ENCODE data around the gene SNAP91.
"Not testable (repeated sequence)": the region's sequence is repeated elsewhere in the genome, so short reads cannot be mapped to it uniquely, and the experiment has no call there.

Gene SNAP91

DNA sequence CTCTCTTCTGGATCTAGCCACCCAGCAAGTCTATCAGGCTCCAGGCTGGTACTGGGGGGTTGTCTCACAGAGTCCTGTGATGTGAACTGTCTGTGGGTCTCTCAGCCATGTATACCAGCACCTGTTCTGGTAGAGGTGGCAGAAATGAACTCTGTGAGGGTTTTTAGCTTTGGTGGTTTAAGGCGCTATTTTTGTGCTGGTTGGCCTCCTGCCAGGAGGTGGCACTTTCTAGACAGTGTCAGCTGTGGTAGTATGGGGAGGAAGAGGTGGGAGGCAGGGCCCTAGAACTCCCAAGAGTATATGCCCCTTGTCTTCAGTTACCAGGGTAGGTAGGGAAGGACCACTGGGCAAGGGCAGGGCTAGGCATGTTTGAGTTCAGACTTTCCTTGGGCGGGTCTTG is 75.8 kb downstream of the SNAP91 start:
- DNase-seq (no peak), ATAC-seq (no peak)

DNA sequence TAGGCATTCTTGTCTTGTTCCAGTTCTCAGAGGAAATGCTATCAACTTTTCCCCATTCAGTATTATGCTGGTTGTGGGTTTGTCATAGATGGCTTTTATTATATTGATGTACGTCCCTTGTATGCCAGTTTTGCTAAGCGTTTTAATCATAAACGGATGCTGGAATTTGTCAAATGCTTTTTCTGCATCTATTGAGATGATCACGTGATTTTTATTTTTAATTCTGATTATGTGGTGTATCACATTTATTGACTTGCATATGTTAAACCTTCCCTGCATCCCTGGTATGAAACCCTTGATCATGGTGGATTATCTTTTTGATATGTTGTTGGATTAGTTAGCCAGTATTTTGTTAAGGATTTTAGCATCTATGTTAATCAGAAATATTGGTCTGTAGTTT is 79.0 kb downstream of the SNAP91 start:
- ATAC-seq = not testable (repeated sequence)

DNA sequence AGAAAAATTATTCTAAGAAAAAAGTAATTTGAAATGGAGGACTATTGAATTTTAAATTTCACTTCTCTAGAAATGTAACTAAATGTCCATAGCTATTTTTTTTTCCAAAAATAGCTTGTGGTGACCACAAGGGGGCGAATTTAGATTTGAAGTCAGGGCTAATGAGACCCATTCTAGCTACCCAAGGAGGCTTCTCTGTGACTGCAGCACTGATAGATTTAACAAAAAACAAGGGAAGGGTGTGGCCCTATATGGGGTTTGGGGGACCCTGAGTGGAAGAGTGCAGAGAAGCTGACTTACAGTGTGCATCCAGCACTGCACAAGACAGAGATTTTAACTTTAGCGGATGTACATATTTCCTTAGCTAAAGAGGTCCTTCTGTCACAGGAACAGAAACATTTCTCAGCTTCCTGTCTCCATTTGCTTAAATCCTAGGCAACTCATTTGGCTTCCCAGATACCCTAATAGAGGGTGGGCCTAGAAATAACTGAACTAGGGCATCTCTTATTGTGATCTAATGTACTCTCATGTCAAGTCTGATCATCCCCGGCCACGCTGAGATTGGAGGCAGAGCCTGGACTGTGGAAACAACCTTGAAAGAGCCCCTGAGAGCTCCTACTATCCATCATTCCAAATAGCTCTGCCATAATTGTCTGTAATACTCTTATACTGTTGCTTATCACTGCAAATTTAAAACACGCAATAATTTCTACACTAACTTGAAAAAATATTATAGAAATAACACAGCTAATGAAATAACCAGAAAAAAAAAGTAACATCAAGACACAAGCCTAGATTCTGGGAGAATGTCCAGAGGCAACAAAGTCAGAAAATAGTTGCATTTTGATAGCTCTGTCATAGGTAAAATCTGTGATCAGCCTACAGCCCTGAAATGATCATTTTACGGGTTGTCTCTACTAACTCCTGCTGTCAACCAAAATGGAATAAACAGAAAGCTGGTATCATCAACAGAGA is 93.6 kb downstream of the SNAP91 start:
- DNase-seq (no peak), ATAC-seq (no peak)

More for the DNA sequence above, 79.0 kb downstream of the SNAP91 start:
- not testable (repeated sequence) for DNase-seq

DNA sequence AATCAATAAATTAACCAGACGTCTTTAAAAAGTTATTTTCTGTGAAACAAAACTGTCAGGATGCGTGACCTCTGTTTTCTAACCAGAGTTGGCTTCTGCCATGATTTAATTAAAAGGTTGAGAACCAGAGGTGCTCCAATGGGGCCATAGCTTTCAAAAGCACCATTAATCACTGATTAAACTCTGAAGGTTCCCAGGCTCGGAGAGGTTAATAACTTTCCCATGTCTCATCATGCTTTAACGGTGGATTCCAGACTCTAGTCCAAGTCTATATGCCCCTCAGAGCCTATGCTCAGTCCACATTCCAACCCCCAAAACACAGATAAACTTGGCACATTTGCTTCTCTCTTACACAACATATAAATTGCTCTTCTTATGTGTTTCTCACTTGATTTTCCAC is 95.5 kb downstream of the SNAP91 start:
- ATAC-seq (no peak), DNase-seq (no peak)

DNA sequence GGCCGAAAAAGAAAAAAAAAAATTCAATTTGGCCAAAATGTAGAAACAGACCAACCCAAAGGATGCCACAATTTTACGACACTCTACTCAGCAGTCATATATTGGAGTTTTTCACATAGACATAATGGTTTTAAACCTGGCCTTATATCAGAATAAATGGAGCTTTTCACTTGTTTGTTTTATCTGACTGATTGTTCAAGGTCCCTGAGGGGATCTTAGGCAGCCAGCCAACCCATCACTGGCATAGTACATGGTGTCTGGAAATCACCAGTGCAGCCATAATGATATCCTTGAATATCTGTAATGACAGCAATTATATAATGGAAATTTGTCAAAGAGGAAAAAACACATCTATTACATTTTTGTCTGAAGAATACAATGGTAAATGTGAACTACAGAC is 99.7 kb downstream of the SNAP91 start:
- no peak for ATAC-seq
- no peak for DNase-seq

DNA sequence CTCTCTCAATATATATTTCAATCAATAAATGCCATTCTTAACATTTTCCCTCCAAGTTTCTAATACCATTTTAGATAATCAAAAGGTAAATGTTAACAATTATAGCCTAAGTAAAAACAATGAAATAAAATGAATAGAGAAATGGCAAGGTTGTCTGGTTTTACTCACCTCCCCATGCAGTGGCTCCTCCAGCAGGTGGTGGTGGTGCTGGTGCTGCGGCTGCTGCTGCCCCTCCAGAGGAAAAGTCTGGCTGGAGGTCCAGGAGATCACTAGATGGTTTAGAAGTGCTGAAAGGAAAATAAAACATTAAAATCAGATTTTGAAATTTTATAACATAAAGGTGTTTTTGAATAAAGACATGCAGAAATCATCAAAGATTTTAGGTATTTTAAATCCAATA is 103.4 kb downstream of the SNAP91 start:
- ATAC-seq (no peak), DNase-seq (no peak)

DNA sequence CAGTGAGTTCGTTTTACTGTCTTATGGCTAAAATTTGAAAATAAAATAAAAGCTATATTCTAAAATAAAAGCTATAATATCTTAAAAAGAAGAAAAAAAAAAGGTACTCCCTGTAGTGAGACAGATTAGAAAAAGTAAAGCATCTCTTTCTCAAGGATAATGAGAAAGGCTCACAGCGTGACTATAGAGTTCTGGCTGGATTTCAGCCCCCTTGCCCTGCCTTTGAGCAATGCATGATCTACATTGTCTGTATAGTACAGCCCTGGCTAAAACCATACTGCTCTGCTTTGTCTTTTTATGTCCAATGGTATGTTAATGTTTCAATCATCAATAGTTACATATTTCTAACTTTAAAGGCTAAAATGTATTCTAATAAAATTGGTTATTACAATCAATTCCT is 105.3 kb downstream of the SNAP91 start:
- DNase-seq (no peak), ATAC-seq (no peak)

DNA sequence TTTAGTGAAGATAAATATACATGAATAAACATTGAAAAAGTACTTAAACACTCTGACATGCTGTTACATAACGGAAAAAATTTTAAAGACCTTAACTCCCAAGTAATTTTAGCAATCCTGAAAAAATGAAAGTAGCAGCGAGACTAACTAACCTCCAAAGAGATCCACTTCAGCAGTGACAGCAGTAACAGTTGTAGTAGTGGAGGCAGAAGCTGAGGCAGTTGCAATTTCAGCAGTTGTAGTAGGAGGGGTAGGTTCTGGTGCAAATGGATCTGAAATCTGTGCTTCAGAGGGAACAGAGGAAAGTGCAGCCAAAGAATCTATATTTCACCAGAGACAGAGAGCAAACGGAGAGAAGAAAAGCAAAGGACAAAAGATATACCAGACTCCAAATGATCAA is 107.8 kb downstream of the SNAP91 start:
- ATAC-seq (no peak), DNase-seq (no peak)

DNA sequence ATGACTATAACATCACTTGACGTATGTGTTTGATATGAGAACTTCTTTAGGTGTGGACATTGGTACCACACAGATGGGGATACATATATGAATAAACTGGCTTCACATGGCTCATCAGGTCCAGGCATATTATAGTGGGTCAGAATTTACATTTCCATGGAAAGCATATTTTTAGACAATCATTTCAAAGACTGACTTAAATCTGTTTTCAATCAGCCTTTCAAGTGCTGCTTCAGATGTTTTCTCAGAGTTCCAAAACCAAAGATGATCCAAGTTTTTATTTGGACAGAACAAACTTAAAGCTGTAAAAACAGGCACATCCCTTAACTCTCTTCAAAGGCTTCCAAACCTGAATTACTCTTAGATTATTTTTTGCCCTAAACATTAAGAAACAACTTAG is 108.4 kb downstream of the SNAP91 start:
- DNase-seq (no peak), ATAC-seq (no peak)

DNA sequence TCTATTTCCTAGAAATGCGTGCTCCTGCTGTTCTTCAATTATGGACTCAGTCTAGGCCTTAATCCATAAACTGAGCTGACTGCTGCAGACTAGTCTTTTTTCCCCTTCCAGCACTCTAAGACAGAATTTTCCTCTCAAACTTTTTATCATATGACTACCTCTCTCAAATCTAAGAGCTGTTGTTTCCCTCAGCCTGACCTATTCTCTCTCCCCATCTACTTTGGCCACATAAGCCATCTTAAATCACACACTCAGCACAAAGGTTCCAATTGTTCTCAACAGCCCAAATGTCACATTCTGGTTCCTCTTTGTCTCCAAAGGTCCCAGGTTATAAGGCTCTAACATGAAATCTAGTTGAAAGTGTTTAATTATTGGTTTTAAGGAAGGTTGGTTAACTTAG is 111.4 kb downstream of the SNAP91 start:
- DNase-seq (no peak), ATAC-seq (no peak)

DNA sequence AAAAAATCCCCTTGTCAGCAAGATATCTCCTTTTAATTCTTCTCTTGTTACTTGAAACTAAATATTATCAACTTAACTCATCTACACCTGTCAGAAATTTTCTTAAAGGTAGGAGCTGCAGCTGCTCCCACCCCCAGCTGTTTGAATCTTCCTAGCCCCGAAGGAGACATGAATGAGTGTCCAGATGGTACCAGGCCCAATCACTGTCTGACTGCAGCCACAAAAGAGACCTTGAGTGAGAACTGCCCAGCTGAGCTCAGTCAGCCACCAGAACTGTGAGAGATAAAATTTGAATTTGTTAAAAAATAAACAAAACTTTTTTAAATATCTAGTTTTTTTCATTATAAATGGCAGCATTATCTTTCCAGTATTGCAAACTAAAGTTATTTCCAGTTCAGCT is 111.8 kb downstream of the SNAP91 start:
- DNase-seq = no peak
- ATAC-seq = no peak

DNA sequence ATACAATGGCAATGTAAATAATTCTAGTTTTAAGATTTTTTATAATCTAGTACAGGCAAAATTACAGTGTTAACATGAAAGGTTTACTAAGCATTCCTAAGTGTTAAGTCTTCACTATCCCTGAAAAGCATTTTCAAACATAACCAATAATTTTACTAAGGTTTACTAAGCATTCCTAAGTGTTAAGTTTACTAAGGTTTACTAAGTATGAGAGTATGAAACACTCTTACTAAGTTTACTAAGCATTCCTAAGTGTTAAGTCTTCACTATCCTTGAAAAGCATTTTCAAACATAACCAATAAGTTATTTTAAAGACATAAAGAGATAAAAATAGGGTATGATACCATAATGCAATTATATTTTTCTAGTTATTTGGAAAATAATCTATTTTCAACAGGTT is 114.0 kb downstream of the SNAP91 start:
- no peak for ATAC-seq
- no peak for DNase-seq

DNA sequence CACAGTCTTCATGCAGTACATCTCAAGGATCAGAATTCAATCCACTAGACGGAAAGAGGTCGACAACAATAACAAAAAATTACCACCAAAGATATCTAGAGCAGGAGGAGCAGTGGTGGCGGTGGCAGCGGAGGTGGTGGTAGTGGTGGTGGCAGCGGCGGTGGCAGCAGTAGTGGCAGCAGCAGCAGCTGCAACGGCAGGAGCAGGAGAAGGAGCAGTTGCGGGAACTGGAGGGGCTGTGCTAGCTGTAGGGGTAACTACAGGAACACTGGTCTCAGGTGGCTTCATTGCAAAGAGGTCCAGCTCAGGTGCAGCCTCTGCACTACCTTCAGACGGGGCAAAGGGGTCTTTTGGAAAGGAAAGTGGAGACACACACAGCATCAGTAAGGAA is 115.5 kb downstream of the SNAP91 start:
- ATAC-seq (no peak), DNase-seq (no peak)

DNA sequence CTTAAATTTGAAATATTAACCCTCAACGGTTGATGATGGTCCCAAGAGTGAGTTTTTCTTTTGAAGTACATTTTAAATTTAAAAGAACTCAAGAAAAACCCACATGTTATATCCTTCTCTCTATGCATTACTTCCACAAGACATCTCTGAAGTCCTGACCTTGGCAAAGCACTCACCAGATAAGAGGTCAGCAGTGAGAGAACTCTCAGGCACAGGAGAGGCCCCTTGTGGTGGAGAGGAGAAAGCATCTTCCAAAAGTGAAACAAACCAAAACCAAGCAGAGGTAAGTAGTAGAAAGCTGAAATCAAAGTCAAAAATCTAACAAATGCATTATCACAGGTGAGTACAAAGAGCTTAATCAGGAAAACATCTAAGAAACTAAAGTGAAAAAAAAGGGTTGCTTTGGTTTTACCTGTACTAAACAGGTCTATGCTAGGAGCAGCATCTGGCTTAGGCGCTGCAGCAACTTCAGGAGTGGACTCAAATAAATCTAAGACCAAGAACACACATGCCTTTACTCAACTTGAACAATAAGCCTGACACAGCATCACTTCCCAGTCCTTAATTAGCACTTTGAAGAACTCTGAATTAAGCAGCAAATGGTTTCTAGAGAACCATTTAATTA is 116.0 kb downstream of the SNAP91 start:
- DNase-seq = no peak

DNA sequence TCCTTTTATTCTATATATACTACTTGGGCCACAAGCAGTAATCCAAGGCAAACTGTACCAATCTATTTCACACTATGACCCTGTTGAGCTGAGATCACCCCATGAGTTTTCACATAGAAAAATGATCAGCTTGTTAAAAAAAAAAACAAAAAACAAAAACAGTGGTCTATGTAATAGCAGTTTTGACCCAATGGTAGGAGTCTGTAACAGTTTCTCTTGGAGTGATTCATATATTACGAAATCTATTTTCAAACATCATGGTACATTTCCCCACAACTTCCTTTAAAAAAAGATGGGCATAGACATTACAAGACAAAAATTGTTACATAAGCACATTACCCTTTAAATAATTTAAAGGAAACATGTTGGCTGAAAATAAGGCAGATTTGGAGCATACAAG is 118.5 kb downstream of the SNAP91 start:
- ATAC-seq = no peak
- no peak for DNase-seq

More for the DNA sequence above, 116.0 kb downstream of the SNAP91 start:
- ATAC-seq = no peak

DNA sequence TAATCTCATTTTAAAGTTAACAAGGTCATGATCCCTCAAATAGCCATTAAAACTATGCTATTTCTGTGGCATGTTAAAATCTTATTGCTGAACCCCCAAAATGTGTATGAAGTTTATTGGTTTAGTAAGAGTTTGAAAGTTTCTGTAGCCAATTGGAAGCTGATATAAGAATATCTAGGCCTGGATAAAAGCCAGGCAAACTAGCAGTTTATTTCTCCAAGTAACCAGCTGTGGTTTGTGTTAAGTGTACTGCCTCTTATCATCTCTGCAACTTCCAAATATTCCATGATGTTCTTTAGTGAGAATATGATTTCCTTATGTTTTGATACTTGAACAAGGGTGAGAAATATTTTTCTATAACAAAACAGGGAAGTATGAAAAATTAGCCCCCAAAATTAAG is 119.8 kb downstream of the SNAP91 start:
- DNase-seq (no peak), ATAC-seq (no peak)

DNA sequence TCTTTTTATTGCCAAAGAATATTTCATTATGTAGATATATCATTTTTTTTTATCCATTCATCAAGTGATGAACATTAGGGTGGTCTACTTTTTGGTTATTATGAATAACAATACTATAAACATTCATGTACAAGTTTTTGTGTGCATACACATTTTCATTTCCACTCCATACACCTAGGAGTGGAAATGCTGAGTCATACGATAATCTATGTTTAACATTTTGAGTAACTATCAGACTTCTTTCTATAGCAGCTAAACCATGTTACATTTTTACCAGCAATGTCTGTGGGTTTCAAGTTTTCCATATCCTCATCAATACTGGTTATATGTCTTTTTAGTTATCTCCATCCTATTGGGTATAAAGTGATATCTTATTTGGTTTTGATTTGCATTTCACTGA is 130.8 kb downstream of the SNAP91 start:
- ATAC-seq (no peak), DNase-seq (no peak)

DNA sequence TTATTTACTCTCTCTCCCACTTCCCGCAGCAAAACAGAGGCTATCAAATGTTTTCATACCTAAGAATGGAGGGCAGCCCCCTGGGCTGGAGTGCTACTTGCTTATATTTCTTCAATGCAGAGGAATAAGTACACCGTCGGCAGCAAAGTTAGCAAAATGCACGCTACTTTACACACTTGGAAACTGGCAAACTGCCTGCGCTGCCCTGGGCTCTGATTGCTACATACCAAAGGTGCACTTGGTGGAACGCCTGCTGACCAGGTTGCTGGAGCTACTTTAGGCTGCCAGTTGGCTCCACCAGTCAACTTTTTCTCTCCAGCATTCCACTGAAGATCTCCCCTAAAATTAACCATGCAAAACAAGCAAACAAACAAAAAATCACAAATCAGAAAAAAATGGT is 134.1 kb downstream of the SNAP91 start:
- DNase-seq (no peak), ATAC-seq (no peak)

DNA sequence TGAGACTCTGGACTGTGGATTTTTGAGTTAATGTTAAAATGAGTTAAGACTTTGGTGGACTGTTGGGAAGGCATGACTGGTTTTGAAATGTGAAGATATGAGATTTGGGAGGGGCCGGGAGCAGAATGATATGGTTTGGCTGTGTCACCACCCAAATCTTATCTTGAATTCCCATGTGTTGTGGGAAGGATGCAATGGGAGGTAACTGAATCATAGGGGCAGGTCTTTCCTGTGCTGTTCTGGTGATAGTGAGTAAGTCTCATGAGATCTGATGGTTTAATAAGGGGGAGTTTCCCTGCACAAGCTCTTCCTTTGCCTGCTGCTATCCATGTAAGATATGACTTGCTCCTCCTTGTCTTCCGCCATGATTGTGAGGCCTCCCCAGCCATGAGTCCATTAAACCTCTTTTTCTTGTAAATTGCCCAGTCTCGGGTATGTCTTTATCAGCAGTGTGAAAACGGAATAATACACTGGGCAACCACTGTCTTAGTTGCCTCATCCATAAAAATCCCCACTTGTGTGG is 137.2 kb downstream of the SNAP91 start:
- not testable (repeated sequence) for ATAC-seq, DNase-seq

DNA sequence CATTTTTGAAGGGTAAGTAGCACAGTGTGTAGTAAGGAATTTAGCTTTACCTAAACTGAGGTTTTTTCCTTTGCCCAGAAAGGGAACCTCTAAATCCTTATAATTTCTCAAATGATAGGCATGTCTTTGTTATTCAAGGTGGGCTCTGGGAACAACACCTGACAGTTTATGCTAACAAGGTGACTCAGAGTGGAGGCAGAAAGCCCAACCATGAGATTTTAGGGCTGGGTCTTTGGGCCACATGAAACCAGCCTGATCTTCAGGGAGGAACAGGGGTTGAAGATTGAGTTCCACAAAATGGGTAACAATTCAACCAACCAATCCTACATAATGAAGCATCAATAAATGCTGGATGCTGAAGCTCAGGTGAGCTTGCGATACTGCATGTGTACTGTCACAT is 149.9 kb downstream of the SNAP91 start:
- no peak for DNase-seq
- no peak for ATAC-seq

DNA sequence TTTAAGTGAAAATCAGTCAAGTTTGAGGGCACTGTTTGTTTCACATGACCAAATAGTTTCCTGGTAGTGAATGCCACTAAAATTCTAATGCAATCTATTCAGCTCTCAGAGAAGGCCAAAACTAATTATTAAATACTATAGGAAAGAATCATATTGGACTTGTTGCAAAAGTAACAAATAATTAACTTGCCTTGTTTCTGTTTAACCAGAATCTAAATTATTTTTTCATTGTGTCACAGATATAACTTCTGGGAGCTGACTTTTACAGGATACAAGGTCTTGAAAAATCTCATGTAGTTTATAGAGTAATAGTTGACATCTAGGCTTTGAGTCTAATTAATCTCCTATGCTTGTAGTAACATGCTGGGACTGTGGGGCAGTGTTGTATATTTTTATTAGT is 152.0 kb downstream of the SNAP91 start:
- ATAC-seq = no peak
- no peak for DNase-seq

DNA sequence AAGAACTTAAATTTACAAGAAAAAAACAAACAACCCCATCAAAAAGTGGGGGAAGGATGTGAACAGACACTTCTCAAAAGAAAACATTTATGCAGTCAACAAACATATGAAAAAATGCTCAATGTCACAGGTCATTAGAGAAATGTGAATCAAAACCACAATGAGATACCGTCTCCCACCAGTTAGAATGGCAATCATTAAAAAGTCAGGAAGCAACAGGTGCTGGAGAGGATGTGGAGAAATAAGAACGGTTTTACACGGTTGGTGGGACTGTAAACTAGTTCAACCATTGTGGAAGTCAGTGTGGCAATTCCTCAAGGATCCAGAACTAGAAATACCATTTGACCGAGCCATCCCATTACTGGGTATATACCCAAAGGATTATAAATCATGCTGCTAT is 157.2 kb downstream of the SNAP91 start:
- ATAC-seq, DNase-seq: not testable (repeated sequence)

DNA sequence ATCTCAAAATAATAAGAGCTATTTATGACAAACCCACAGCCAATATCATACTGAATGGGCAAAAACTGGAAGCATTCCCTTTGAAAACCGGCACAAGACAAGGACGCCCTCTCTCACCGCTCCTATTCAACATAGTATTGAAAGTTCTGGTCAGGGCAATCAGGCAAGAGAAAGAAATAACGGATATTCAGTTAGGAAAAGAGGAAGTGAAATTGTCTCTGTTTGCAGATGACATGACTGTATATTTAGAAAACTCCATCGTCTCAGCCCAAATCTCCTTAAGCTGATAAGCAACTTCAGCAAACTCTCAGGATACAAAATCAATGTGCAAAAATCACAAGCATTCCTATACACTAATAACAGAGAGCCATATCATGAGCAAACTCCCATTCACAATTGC is 158.4 kb downstream of the SNAP91 start:
- not testable (repeated sequence) for DNase-seq, ATAC-seq
